ENCODE data around the gene RAB33B.

The RAB33B gene

DNA sequence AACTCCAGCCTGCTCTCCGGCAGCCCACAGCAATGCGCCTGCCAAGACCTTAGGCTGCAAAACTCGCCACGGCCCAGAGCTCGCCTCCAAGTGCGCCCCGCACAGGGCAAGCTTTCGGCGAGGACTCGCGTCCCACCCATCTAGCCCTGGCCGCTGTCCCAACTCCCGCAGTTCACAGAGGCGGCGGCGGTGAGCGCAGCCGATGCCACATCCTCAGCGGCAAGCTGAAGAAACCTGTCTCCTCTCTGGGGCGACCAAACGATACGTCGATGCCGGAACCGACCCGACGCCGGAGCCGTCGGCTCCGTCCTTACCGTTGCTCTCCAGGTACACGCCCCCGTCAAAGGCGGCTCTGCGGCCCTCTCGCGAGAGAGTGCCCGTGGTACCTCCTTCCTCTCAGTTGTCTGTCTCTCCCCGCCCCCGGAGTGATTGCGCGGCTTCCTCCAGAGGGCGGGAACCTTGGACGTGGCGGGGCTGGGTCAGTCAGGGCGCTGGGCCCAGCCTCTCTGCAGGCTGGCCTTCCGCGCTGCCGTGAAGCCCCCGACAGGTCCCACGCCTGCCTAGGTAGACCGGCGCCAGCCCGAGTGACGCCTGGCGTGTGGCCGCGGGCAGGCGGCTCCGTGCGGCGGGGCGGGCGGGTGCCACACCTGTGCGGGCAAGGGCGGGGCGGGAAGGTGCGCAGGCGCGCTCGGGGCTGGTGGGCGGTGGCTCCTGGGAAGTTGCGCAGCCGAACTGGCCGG is 380 bp upstream of the RAB33B start (continued):
- TF ChIP-seq, protein P1, sequence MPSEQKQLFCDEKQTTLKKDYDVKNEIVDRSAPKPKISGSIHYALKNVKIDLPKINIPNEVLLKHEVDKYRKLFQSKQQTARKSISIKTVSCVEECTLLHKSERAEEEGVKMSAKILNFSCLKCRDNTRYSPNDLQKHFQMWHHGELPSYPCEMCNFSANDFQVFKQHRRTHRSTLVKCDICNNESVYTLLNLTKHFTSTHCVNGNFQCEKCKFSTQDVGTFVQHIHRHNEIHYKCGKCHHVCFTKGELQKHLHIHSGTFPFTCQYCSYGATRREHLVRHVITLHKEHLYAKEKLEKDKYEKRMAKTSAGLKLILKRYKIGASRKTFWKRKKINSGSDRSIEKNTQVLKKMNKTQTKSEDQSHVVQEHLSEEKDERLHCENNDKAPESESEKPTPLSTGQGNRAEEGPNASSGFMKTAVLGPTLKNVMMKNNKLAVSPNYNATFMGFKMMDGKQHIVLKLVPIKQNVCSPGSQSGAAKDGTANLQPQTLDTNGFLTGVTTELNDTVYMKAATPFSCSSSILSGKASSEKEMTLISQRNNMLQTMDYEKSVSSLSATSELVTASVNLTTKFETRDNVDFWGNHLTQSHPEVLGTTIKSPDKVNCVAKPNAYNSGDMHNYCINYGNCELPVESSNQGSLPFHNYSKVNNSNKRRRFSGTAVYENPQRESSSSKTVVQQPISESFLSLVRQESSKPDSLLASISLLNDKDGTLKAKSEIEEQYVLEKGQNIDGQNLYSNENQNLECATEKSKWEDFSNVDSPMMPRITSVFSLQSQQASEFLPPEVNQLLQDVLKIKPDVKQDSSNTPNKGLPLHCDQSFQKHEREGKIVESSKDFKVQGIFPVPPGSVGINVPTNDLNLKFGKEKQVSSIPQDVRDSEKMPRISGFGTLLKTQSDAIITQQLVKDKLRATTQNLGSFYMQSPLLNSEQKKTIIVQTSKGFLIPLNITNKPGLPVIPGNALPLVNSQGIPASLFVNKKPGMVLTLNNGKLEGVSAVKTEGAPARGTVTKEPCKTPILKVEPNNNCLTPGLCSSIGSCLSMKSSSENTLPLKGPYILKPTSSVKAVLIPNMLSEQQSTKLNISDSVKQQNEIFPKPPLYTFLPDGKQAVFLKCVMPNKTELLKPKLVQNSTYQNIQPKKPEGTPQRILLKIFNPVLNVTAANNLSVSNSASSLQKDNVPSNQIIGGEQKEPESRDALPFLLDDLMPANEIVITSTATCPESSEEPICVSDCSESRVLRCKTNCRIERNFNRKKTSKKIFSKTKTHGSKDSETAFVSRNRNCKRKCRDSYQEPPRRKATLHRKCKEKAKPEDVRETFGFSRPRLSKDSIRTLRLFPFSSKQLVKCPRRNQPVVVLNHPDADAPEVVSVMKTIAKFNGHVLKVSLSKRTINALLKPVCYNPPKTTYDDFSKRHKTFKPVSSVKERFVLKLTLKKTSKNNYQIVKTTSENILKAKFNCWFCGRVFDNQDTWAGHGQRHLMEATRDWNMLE (tag by site-specific recombination; conservative IDR thresholded peaks at IDR 0.05; ENCODE audit: low read depth), result no peak
- TF ChIP-seq ZNF549 (tag by site-specific recombination; IDR thresholded peaks at IDR 0.05), result no peak
- peak; percentile 50 for TF ChIP-seq KLF1 (tag by site-specific recombination; IDR thresholded peaks at IDR 0.05)
- no peak for TF ChIP-seq RBAK (tag by site-specific recombination; IDR thresholded peaks at IDR 0.05)
- TF ChIP-seq, protein P2, sequence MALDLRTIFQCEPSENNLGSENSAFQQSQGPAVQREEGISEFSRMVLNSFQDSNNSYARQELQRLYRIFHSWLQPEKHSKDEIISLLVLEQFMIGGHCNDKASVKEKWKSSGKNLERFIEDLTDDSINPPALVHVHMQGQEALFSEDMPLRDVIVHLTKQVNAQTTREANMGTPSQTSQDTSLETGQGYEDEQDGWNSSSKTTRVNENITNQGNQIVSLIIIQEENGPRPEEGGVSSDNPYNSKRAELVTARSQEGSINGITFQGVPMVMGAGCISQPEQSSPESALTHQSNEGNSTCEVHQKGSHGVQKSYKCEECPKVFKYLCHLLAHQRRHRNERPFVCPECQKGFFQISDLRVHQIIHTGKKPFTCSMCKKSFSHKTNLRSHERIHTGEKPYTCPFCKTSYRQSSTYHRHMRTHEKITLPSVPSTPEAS (tag by site-specific recombination; IDR thresholded peaks at IDR 0.05), result no peak
- TF ChIP-seq, protein P3, sequence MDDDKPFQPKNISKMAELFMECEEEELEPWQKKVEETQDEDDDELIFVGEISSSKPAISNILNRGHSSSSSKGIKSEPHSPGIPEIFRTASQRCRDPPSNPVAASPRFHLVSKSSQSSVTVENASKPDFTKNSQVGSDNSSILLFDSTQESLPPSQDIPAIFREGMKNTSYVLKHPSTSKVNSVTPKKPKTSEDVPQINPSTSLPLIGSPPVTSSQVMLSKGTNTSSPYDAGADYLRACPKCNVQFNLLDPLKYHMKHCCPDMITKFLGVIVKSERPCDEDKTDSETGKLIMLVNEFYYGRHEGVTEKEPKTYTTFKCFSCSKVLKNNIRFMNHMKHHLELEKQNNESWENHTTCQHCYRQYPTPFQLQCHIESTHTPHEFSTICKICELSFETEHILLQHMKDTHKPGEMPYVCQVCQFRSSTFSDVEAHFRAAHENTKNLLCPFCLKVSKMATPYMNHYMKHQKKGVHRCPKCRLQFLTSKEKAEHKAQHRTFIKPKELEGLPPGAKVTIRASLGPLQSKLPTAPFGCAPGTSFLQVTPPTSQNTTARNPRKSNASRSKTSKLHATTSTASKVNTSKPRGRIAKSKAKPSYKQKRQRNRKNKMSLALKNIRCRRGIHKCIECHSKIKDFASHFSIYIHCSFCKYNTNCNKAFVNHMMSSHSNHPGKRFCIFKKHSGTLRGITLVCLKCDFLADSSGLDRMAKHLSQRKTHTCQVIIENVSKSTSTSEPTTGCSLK (tag by site-specific recombination; IDR thresholded peaks at IDR 0.05), result no peak
- TF ChIP-seq GLI2 (tag by site-specific recombination; IDR thresholded peaks at IDR 0.05; ENCODE audit: borderline replicate concordance, low read depth), result no peak
- no peak for TF ChIP-seq ZNF624 (tag by site-specific recombination; IDR thresholded peaks at IDR 0.05)
- TF ChIP-seq, protein P4, sequence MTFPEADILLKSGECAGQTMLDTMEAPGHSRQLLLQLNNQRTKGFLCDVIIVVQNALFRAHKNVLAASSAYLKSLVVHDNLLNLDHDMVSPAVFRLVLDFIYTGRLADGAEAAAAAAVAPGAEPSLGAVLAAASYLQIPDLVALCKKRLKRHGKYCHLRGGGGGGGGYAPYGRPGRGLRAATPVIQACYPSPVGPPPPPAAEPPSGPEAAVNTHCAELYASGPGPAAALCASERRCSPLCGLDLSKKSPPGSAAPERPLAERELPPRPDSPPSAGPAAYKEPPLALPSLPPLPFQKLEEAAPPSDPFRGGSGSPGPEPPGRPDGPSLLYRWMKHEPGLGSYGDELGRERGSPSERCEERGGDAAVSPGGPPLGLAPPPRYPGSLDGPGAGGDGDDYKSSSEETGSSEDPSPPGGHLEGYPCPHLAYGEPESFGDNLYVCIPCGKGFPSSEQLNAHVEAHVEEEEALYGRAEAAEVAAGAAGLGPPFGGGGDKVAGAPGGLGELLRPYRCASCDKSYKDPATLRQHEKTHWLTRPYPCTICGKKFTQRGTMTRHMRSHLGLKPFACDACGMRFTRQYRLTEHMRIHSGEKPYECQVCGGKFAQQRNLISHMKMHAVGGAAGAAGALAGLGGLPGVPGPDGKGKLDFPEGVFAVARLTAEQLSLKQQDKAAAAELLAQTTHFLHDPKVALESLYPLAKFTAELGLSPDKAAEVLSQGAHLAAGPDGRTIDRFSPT (tag by site-specific recombination; IDR thresholded peaks at IDR 0.05), result 0 out of 2 replicates have a peak, but pooled peaks have one; percentile 64
- no peak for TF ChIP-seq ZNF292 (tag by site-specific recombination; IDR thresholded peaks at IDR 0.05; ENCODE audit: borderline replicate concordance, low read depth)
- TF ChIP-seq, protein P5, sequence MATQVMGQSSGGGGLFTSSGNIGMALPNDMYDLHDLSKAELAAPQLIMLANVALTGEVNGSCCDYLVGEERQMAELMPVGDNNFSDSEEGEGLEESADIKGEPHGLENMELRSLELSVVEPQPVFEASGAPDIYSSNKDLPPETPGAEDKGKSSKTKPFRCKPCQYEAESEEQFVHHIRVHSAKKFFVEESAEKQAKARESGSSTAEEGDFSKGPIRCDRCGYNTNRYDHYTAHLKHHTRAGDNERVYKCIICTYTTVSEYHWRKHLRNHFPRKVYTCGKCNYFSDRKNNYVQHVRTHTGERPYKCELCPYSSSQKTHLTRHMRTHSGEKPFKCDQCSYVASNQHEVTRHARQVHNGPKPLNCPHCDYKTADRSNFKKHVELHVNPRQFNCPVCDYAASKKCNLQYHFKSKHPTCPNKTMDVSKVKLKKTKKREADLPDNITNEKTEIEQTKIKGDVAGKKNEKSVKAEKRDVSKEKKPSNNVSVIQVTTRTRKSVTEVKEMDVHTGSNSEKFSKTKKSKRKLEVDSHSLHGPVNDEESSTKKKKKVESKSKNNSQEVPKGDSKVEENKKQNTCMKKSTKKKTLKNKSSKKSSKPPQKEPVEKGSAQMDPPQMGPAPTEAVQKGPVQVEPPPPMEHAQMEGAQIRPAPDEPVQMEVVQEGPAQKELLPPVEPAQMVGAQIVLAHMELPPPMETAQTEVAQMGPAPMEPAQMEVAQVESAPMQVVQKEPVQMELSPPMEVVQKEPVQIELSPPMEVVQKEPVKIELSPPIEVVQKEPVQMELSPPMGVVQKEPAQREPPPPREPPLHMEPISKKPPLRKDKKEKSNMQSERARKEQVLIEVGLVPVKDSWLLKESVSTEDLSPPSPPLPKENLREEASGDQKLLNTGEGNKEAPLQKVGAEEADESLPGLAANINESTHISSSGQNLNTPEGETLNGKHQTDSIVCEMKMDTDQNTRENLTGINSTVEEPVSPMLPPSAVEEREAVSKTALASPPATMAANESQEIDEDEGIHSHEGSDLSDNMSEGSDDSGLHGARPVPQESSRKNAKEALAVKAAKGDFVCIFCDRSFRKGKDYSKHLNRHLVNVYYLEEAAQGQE (tag by site-specific recombination; IDR thresholded peaks at IDR 0.05), result peak; percentile 73; the same call in 1 of the 2 replicates
- TF ChIP-seq, protein P6, sequence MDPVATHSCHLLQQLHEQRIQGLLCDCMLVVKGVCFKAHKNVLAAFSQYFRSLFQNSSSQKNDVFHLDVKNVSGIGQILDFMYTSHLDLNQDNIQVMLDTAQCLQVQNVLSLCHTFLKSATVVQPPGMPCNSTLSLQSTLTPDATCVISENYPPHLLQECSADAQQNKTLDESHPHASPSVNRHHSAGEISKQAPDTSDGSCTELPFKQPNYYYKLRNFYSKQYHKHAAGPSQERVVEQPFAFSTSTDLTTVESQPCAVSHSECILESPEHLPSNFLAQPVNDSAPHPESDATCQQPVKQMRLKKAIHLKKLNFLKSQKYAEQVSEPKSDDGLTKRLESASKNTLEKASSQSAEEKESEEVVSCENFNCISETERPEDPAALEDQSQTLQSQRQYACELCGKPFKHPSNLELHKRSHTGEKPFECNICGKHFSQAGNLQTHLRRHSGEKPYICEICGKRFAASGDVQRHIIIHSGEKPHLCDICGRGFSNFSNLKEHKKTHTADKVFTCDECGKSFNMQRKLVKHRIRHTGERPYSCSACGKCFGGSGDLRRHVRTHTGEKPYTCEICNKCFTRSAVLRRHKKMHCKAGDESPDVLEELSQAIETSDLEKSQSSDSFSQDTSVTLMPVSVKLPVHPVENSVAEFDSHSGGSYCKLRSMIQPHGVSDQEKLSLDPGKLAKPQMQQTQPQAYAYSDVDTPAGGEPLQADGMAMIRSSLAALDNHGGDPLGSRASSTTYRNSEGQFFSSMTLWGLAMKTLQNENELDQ (tag by site-specific recombination; IDR thresholded peaks at IDR 0.05; ENCODE audit: low read depth), result no peak
- TF ChIP-seq, protein P7, sequence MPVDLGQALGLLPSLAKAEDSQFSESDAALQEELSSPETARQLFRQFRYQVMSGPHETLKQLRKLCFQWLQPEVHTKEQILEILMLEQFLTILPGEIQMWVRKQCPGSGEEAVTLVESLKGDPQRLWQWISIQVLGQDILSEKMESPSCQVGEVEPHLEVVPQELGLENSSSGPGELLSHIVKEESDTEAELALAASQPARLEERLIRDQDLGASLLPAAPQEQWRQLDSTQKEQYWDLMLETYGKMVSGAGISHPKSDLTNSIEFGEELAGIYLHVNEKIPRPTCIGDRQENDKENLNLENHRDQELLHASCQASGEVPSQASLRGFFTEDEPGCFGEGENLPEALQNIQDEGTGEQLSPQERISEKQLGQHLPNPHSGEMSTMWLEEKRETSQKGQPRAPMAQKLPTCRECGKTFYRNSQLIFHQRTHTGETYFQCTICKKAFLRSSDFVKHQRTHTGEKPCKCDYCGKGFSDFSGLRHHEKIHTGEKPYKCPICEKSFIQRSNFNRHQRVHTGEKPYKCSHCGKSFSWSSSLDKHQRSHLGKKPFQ (tag by site-specific recombination; IDR thresholded peaks at IDR 0.05), result no peak
- TF ChIP-seq ZNF768 (tag by site-specific recombination; IDR thresholded peaks at IDR 0.05), result no peak
- TF ChIP-seq ZNF677 (tag by site-specific recombination; IDR thresholded peaks at IDR 0.05), result no peak
- peak; percentile 73; the same call in 1 of the 2 replicates for TF ChIP-seq ZNF391 (tag by site-specific recombination; IDR thresholded peaks at IDR 0.05; ENCODE audit: borderline replicate concordance, low read depth)
- no peak for TF ChIP-seq YY1 (tag by site-specific recombination; IDR thresholded peaks at IDR 0.05)
